ENCODE measurements around the gene PRIM2. TPM values are rescaled to one million over a fixed set of nuclear protein-coding genes. Genes with fewer than 3 reads are reported as not detected.
"Not testable (repeated sequence)": the region's sequence is repeated elsewhere in the genome, so short reads cannot be mapped to it uniquely, and the experiment has no call there.

Gene PRIM2
- total and polyA plus RNA-seq, 8 donors: 4.9 to 126 (median 14.6) TPM; not detected in 1

- Histone ChIP-seq H3K4me3 (no peak overlapping the region), H3K9me3 (no peaks in the 10 kb centered on the region), H3K4me1 (peaks cover 0 to 34% (median 10%) of the 10 kb centered on the region in 4 donors), H3K36me3 (no peaks in the 10 kb centered on the region), H3K27me3 (no peaks in the 10 kb centered on the region), H3K27ac (no peak overlapping the region)
- 68 to 86% (median 80%) methylated on average over 3 of the region's 3 CpGs for WGBS, 5 donors
- intact Hi-C loops (cut with DNase I; ENCODE audit: low total_unique reads): no loop called here
- DNase-seq: peak in 1 of 2 donors; percentile 6
- TF ChIP-seq POLR2AphosphoS5 (IDR thresholded peaks at IDR 0.05): no peak
- no peak for TF ChIP-seq CTCF (IDR thresholded peaks at IDR 0.05)
- no peak for TF ChIP-seq EP300 (IDR thresholded peaks at IDR 0.05)
- TF ChIP-seq POLR2A (IDR thresholded peaks at IDR 0.05): no peak
These were observed 118.2 kb downstream of the PRIM2 start for GRCh38 chr6:57435475-57436160.

DNA sequence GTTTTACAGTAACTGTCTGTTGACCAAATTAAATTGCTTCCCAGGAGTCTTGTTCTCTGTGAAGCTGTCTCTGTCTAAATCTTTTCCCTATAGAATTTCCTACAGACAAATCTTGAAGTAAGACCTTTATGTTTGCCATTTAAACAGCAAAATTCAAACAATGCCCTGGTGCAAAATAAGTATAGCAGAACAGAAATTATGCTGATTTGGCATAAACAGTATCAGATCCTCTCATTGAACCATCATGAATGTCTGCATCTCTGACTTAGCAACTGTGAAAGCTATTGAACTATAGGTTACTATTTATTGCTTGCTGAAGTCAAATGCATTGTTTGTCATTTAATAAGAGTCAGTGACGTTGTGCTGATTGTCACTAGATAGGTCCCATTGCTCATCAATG lies 123.3 kb downstream of the PRIM2 start:
- DNase-seq; H3K27me3 ChIP-seq; H3K36me3 ChIP-seq; H3K4me3 ChIP-seq; H3K27ac ChIP-seq; H3K4me1 ChIP-seq; H3K9me3 ChIP-seq; intact Hi-C loops (cut with DNase I; ENCODE audit: low total_unique reads): not testable (repeated sequence)
- 84 to 95% (median 90%) methylated on average over 1 of the region's 1 CpG for WGBS, 5 donors

DNA sequence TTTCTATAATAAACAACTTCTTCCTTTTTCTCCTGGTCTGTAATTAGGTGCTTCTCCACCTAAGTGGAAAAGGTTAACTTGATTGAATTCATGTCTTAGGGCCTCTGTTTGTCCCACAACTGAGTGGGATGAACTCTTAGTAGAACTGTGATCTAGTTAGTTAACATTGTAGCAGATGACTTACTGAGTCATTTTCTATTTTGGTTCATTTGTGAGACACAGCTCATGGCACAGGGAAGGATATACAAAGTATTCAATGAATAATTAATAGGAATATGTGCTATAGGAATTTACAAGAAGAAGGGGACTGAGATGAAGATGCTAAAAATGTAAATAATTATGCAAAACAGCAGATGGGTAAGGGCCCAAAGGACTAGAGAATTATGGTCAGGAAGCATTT lies 124.7 kb downstream of the PRIM2 start:
- H3K4me1 ChIP-seq; H3K36me3 ChIP-seq; H3K27ac ChIP-seq; intact Hi-C loops (cut with DNase I; ENCODE audit: low total_unique reads); H3K4me3 ChIP-seq; H3K9me3 ChIP-seq; H3K27me3 ChIP-seq; DNase-seq: not testable (repeated sequence)

DNA sequence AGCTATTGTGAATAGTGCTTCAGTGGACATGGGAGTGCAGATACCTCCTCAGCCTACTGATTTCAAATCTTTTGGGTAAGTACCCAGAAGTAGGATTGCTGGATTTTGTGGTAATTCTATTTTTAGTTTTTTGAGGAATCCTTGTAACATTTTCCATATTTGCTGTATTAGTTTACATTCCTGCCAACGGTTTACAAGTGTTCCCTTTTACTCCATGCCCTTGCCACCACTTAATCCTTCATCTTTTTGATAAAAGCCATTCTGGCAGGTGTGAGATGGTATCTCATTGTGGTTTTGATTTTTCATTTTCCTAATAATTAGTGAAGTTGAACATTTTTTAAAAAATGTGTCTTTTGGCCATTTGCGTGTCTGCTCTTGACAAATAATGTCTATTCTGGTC lies 125.8 kb downstream of the PRIM2 start:
- intact Hi-C loops (cut with DNase I; ENCODE audit: low total_unique reads); H3K27me3 ChIP-seq; DNase-seq: not testable (repeated sequence)

GRCh38 chr6:57444787-57445186 lies 127.4 kb downstream of the PRIM2 start:
- WGBS, 5 donors: 86 to 95% (median 87%) methylated on average over 1 of the region's 1 CpG
- H3K4me1 ChIP-seq; H3K27ac ChIP-seq; DNase-seq; H3K9me3 ChIP-seq; H3K4me3 ChIP-seq; intact Hi-C loops (cut with DNase I; ENCODE audit: low total_unique reads); H3K36me3 ChIP-seq; H3K27me3 ChIP-seq: not testable (repeated sequence)

More for the DNA sequence above, 125.8 kb downstream of the PRIM2 start:
- H3K9me3 ChIP-seq, H3K36me3 ChIP-seq, H3K27ac ChIP-seq, H3K4me3 ChIP-seq, H3K4me1 ChIP-seq: not testable (repeated sequence)
- 84 to 94% (median 91%) methylated on average over 2 of the region's 2 CpGs for WGBS, 5 donors

DNA sequence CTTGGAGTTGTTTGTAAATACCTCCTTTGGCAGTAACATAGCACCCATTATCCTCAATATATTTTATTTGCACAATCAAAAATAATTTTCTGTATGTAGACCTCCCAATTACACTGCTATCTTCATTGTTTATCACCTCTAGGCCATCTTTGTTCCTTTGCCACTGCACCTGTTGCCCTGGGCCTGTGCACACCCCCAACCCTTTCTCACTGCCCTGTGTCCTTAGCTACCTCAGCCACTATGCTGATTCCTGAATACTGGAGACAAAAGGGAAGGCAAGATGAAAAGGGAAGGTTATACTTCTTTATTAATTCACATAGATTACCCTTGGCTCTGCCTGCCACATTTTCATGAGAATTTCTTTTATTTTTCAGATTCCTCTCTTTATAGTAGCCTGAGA lies 127.9 kb downstream of the PRIM2 start:
- H3K4me1 ChIP-seq; H3K9me3 ChIP-seq; H3K27ac ChIP-seq; H3K27me3 ChIP-seq; DNase-seq; H3K36me3 ChIP-seq; intact Hi-C loops (cut with DNase I; ENCODE audit: low total_unique reads); H3K4me3 ChIP-seq: not testable (repeated sequence)

DNA sequence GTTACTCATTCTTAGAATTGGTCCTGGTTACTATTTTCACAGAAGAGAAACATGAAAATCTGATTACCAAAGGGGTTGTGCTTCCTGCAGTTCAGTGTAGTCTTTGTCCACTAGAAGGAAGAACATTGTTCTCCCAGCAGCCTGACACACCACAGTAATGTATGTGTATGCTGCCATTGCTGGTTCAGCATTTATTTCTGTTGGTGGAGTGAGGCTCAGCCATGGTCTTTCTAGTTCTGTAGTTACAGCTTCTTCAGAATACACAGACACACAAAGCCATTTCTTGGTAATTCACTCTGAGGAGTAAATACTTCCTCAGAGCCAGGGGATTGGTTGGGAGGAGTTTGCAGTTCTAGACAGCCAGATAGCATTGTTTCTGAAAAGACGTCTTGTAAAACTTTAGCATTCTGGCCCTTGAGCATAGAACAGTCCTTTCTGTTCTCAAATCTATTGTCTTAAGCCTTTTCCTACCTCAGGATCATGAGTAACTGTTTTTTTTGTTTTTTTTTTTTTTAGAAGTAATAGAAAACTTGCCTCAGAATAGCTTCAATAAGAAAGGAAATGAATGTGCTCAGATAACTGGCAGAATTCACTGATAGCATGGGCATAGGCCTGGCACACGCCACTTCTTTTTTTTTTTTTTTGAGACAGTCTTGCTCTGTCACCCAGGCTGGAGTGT lies 128.5 kb downstream of the PRIM2 start:
- H3K9me3 ChIP-seq; H3K27me3 ChIP-seq; DNase-seq; H3K4me1 ChIP-seq; H3K36me3 ChIP-seq; intact Hi-C loops (cut with DNase I; ENCODE audit: low total_unique reads); H3K4me3 ChIP-seq: not testable (repeated sequence)
- H3K27ac ChIP-seq: peak overlapping the region in 1 of 5 donors; percentile 26
- WGBS, 5 donors: 15 to 75% (median 41%) methylated on average over 2 of the region's 2 CpGs

GRCh38 chr6:57449496-57450066 lies 132.2 kb downstream of the PRIM2 start:
- H3K27ac ChIP-seq; H3K9me3 ChIP-seq; intact Hi-C loops (cut with DNase I; ENCODE audit: low total_unique reads); H3K4me3 ChIP-seq; H3K27me3 ChIP-seq; H3K36me3 ChIP-seq; H3K4me1 ChIP-seq; DNase-seq: not testable (repeated sequence)
- WGBS, 5 donors: 92 to 96% (median 94%) methylated on average over 1 of the region's 1 CpG

GRCh38 chr6:57459781-57460180 lies 142.4 kb downstream of the PRIM2 start:
- WGBS, 5 donors: 77 to 92% (median 83%) methylated on average over 2 of the region's 2 CpGs
- intact Hi-C loops (cut with DNase I; ENCODE audit: low total_unique reads): not testable (repeated sequence)

GRCh38 chr6:57461022-57461421 lies 143.6 kb downstream of the PRIM2 start:
- H3K27ac ChIP-seq; H3K9me3 ChIP-seq; intact Hi-C loops (cut with DNase I; ENCODE audit: low total_unique reads); H3K36me3 ChIP-seq; H3K27me3 ChIP-seq; H3K4me1 ChIP-seq; H3K4me3 ChIP-seq; DNase-seq: not testable (repeated sequence)
- 66 to 82% (median 78%) methylated on average over 3 to 4 of the region's 4 CpGs for WGBS, 5 donors

More at GRCh38 chr6:57459781-57460180, 142.4 kb downstream of the PRIM2 start:
- not testable (repeated sequence) for H3K9me3 ChIP-seq, H3K4me1 ChIP-seq, H3K27ac ChIP-seq, H3K4me3 ChIP-seq, DNase-seq, H3K36me3 ChIP-seq, H3K27me3 ChIP-seq

- intact Hi-C loops (cut with DNase I; ENCODE audit: low total_unique reads); H3K9me3 ChIP-seq; H3K27ac ChIP-seq; H3K36me3 ChIP-seq; H3K27me3 ChIP-seq; H3K4me3 ChIP-seq; H3K4me1 ChIP-seq; DNase-seq: not testable (repeated sequence)
- WGBS, 5 donors: 79 to 87% (median 84%) methylated on average over 5 of the region's 5 CpGs
These were observed 146.4 kb downstream of the PRIM2 start for GRCh38 chr6:57463809-57464208.
